HG03097 (cell line): ENCODE measurements around the gene CHSY3.

Experiments
- ATAC-seq: cut with Tn5 transposase; IDR thresholded peaks from one replicate; pipeline ENCODE4 v1.9.1; 2021; ENCODE audit not compliant: unreplicated experiment, low FRiP score

Gene CHSY3

GRCh38 chr5:130021000-130021399 is 116.7 kb downstream of the CHSY3 start:
- ATAC-seq = no peak

- no peak for ATAC-seq
Observed at GRCh38 chr5:130021876-130022275, 117.6 kb downstream of the CHSY3 start.

DNA sequence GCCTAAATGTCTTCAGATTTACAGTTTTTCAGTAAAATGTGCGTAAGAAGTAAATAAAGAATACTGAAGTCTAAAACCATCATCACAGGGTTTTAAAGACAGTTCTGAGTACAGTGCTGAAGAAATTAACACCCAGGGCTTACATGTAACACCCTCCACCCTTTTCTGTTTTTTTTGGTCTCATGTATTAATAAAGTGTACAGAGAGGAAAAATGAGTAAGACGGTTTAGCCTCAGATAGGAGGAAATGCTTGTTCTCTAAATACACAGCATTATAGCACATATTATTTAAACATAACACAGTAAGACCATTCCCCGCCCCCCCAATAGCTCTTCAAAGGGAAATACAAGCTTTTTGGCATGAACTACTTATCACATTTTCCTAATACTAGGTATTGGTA is 119.3 kb downstream of the CHSY3 start:
- no peak for ATAC-seq

- ATAC-seq = no peak
Observed at GRCh38 chr5:130024006-130024405, 119.7 kb downstream of the CHSY3 start.

GRCh38 chr5:130025511-130025910 is 121.2 kb downstream of the CHSY3 start:
- ATAC-seq = no peak

- no peak for ATAC-seq
Observed at GRCh38 chr5:130032807-130033206, 128.5 kb downstream of the CHSY3 start.

DNA sequence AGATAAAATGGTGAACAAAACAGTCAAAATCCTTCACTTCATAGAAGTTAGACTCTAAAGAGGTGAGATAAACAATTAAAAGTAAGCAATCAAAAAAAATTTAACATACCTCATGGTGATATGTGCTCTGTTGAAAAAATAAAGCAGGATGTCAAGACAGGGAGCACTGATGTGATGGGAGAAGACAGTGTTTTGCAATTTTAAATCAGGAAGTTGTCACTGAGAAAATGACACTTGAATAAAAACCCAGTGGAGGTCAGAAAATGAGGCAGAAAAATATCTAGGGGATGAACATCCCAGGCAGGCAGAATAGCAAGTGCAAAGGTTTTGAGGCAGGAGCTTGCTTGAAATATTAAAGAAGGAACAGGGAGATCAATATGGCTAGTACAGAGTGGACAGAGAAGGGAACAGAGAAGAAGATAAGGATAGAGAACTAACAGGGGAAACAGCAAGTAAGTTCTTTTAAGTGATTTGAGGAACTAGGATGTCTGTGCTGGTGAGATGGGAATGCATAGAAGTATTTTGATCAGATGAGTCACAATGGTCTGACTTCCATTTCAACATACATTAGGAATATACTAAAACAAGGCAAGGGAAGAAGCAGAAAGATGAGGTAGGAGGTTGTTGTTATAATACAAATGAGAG is 130.4 kb downstream of the CHSY3 start:
- ATAC-seq = no peak

DNA sequence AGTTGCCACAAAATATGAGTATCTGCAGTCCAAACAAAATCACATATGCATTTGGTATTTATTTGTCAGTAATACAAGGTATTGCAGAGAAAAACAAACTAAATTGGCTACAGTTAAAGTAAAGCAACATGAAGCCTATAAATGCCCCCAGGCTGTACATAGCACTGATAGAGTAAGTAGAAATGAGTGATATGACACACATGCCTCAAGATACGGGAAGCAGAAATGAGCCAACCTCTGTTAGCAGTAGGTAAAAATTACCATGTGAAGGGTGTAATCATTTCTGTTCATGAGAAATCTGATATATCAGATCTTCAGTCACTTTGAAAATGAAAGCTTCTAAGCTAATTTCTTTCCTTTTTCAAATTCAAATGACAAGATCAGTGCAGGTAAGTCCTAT is 131.1 kb downstream of the CHSY3 start:
- no peak for ATAC-seq

GRCh38 chr5:130037905-130038304 is 133.6 kb downstream of the CHSY3 start:
- no peak for ATAC-seq

DNA sequence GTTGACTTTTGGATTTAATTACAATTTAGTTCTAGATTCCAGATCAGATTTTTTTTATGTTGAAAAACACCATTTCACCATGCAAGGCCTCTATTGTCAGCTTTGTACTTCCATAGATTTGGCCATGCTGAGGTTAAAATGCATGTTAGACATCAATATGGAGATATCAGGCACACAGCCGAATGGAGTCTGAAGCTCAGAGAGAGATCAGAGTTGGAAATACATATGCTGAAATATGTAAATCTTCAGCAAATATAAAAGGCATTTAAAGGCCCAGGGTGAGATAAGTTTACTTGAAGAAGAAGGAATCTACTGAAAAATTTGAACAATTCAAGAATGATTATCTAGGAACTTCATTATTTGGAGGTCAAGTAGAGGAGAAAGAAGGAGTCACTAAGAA is 139.6 kb downstream of the CHSY3 start:
- no peak for ATAC-seq

- no peak for ATAC-seq
Observed at GRCh38 chr5:130045334-130045733, 141.1 kb downstream of the CHSY3 start.

DNA sequence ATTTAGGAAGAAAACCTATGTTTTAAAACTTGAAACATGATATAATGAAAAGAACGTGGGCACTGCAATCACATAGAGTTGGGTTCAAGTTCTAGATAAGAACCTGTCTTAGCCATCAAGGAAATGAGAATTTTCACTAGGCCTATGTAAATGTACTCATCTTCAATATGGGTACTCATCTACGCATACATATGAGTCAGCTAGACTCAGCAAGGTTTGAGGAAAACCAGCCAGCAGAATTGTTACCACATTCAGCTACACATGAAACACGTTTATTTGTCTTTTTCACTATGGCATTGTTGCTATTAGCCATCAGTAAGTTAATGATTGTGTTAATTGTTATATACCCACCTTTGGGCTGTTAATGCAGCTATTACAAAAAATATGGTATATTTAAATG is 146.3 kb downstream of the CHSY3 start:
- no peak for ATAC-seq

DNA sequence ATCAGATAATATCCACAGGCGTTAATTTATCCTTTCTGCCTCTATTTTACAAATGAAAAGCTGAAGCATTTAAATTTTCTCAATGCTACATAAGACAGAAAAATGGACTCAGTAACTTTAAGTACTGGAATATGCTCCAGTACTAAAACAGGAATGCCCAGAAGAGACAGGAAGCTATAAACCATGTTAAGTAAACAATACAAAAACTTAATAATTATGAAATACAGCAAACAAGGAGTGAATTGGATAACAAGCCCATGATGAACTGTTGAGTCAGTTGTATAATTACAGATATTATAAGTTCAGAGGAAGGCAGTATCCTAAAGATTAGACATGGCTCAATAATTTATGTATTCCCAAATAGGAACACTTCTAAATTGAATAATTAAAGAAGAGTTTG is 148.5 kb downstream of the CHSY3 start:
- no peak for ATAC-seq

DNA sequence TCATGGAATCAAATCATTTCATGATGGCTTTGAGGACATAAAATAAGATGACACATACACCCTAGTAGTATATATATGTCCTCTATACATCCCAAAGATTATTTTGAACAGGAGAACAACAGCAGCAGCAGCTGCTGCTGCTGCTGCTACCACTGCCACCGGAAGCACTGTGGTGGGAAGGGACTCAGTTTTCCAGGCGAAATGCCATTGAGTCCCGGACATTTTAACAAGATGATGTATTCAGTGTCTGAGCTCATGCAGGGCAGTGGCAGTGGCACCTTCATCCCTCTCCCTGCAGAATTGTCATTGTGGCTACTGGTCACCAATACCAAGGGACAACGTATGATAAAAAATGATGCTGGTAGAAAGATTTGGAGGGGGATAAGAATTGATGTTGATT is 151.3 kb downstream of the CHSY3 start:
- no peak for ATAC-seq

DNA sequence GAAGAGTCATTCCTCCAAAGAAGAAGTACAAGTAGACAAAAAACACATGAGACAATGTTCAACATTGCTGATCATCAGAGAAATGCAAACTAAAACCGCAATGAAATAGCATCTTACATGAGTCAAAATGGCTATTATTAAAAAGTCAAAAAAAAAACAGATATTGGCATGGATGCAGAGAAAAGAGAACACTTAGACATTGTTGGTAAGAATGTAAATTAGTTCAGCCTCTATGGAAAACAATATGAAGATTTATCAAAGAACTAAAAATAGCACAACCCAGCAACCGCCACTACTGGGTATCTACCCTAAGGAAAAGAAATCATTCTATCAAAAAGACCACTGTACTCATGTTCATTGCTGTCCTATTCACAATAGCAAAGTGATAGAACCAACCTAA is 157.5 kb downstream of the CHSY3 start:
- ATAC-seq = no peak

- no peak for ATAC-seq
Observed at GRCh38 chr5:130063603-130064002, 159.3 kb downstream of the CHSY3 start.

GRCh38 chr5:130064484-130064883 is 160.2 kb downstream of the CHSY3 start:
- ATAC-seq = no peak

DNA sequence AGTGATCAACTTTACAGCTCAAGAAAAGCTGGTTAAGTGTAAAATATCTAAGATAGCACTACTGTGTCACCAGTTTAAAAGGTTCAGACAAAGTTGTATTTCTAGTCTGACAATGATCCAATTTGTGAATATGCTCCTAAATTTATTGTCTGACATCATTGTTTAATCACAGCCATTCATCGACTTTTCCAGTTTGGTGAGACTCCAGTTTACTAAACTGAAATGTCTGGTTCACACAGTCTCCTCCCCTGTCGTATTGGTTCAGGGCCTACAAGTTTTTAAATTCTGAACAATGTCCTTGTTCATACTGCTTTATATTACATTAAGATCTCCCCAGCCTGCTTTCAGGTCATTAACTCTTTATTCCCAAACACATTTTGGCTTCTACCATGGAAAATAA is 161.4 kb downstream of the CHSY3 start:
- ATAC-seq = no peak

DNA sequence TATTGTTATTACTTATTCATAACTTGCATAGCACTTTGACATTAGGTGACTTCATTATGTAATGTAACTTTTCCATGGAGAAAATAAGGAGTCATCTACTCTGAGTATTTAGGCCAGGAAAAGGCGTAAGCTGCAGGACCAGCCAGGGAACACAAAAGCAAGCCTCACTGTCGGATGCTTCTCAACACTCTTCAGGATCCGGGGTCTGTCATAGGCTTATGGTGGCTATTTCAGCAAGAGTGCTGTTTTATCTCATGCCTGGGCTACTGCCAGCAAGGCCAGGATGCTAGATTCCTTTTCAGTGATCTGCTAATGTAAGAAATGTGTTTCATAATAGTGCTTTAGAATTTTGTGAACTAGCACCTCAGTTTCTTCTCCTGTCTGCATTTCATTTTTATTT is 162.4 kb downstream of the CHSY3 start:
- no peak for ATAC-seq

GRCh38 chr5:130067364-130067763 is 163.1 kb downstream of the CHSY3 start:
- ATAC-seq = no peak

GRCh38 chr5:130068101-130068500 is 163.8 kb downstream of the CHSY3 start:
- no peak for ATAC-seq

DNA sequence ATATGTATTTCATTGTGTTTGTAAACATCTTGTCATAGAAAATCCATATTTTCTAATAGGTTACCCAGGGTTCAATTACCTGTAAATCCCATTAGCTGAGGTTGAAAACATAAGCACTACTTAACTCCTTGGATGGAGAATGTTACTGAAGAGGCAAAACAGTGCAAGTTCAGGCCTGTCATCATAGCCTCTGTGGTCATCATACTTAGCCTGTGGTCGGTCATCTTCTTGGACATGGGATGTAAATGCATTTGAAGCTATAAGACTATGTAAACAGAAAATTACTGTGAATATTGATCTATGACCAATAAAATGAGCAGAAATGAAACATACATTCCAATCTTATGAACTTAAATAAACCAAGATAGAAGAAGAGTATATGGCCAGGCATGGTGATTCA is 164.7 kb downstream of the CHSY3 start:
- ATAC-seq = no peak

GRCh38 chr5:130074820-130075219 is 170.6 kb downstream of the CHSY3 start:
- no peak for ATAC-seq
